HL-60 (cell line): ENCODE data around the gene SPEM1.

ENCODE experiments used
- DNase-seq, 2 experiments: peaks; one replicate each; pipeline ENCODE4 v3.0.0-alpha.2; 2010 to 2020; ENCODE audit warnings: low read depth in 1 of 2, low spot score in 1 of 2
- H3K27ac ChIP-seq: fragments of 250-450 bp; sonication (Bioruptor Pico); replicated peaks from 2 replicates; pipeline ENCODE4 v1.5.1; 2020; ENCODE audit warnings: mild to moderate bottlenecking, moderate library complexity
- H3K27me3 ChIP-seq: fragments of 250-450 bp; sonication (Bioruptor Pico); 2 replicates; pipeline ENCODE4 v1.5.1; 2021; ENCODE audit warnings: mild to moderate bottlenecking, moderate library complexity; ENCODE audit not compliant: insufficient read depth, poor library complexity, severe bottlenecking
- H3K4me3 ChIP-seq: replicated peaks from 2 replicates; pipeline ENCODE4 v1.5.1; 2011; ENCODE audit warnings: mild to moderate bottlenecking, control low read depth, low read length; ENCODE audit not compliant: insufficient read depth
- CTCF ChIP-seq: IDR thresholded peaks from one replicate; pipeline ENCODE4 v1.5.1; 2011; ENCODE audit warnings: low read length, control low read depth, inconsistent platforms; ENCODE audit not compliant: insufficient read depth
- GABPA ChIP-seq: IDR thresholded peaks from 2 replicates; pipeline ENCODE4 v1.6.1; 2012; ENCODE audit warnings: low read depth
- POLR2AphosphoS5 ChIP-seq: IDR thresholded peaks from 2 replicates; pipeline ENCODE4 v1.6.1; 2012; ENCODE audit warnings: low read depth
- REST ChIP-seq: IDR thresholded peaks from 2 replicates; pipeline ENCODE4 v1.6.1; 2012; ENCODE audit warnings: low read depth; ENCODE audit not compliant: insufficient replicate concordance
- SPI1 ChIP-seq: IDR thresholded peaks from 2 replicates; pipeline ENCODE4 v1.6.1; 2012; ENCODE audit warnings: low read depth, mild to moderate bottlenecking, borderline replicate concordance

The SPEM1 gene

DNA sequence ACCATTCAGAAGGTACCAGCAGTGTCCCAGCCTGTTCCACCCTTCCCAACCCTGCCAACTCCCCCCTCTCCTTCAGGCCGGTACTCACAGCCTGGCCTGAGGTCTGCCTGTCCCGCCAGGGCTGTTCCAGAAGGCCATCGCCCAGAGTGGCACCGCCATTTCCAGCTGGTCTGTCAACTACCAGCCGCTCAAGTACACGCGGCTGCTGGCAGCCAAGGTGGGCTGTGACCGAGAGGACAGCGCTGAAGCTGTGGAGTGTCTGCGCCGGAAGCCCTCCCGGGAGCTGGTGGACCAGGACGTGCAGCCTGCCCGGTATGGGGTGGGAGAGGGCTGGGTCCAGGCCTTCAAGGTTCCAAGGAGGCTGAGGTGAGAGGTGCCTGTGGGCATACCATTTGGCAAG, 5.3 kb upstream of the SPEM1 start:
- no peak for DNase-seq
- H3K4me3 ChIP-seq, result no peak overlapping the region
- H3K27ac ChIP-seq, result no peak overlapping the region
- no peaks in the 10 kb centered on the region for H3K27me3 ChIP-seq
- no peak for TF ChIP-seq CTCF
- TF ChIP-seq GABPA, result no peak
- TF ChIP-seq POLR2AphosphoS5, result no peak
- no peak for TF ChIP-seq REST
- no peak for TF ChIP-seq SPI1

GRCh38 chr17:7415784-7416183, 4.3 kb upstream of the SPEM1 start:
- no peak for DNase-seq
- Histone ChIP-seq H3K27ac (no peak overlapping the region), H3K27me3 (no peaks in the 10 kb centered on the region), H3K4me3 (no peak overlapping the region)
- TF ChIP-seq CTCF (no peak), REST (no peak), POLR2AphosphoS5 (no peak)

- Histone ChIP-seq H3K27ac (no peak overlapping the region), H3K4me3 (no peak overlapping the region), H3K27me3 (no peaks in the 10 kb centered on the region)
- no peak for DNase-seq
- no peak for TF ChIP-seq GABPA
- no peak for TF ChIP-seq SPI1
- TF ChIP-seq POLR2AphosphoS5, result no peak
These were observed 3.8 kb upstream of the SPEM1 start for GRCh38 chr17:7416323-7416722.

DNA sequence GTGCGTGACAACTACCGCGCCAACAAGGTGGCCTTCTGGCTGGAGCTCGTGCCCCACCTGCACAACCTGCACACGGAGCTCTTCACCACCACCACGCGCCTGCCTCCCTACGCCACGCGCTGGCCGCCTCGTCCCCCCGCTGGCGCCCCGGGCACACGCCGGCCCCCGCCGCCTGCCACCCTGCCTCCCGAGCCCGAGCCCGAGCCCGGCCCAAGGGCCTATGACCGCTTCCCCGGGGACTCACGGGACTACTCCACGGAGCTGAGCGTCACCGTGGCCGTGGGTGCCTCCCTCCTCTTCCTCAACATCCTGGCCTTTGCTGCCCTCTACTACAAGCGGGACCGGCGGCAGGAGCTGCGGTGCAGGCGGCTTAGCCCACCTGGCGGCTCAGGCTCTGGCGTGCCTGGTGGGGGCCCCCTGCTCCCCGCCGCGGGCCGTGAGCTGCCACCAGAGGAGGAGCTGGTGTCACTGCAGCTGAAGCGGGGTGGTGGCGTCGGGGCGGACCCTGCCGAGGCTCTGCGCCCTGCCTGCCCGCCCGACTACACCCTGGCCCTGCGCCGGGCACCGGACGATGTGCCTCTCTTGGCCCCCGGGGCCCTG, 3.0 kb upstream of the SPEM1 start:
- no peak for TF ChIP-seq GABPA
- no peak for TF ChIP-seq SPI1
- TF ChIP-seq CTCF, result no peak
- TF ChIP-seq REST, result no peak
- no peak for TF ChIP-seq POLR2AphosphoS5

More for the DNA sequence above, 3.0 kb upstream of the SPEM1 start:
- H3K4me3 ChIP-seq, result no peak overlapping the region
- DNase-seq, result no peak
- H3K27me3 ChIP-seq, result no peaks in the 10 kb centered on the region
- no peak overlapping the region for H3K27ac ChIP-seq
